Upper lobe of left lung (tissue), 4 donors: ENCODE data around the gene FH.

Experiments
- POLR2A ChIP-seq, 4 donors: fragments of 450-650 bp; IDR thresholded peaks; one replicate each; pipeline ENCODE4 v1.5.1; 2016 to 2017; ENCODE audit warnings: antibody characterized with exemption in 4 of 4, mild to moderate bottlenecking in 2 of 4
- POLR2AphosphoS5 ChIP-seq, 2 donors: sonication (generic); formaldehyde crosslinking; IDR thresholded peaks; one replicate each; pipeline ENCODE4 v1.5.1; 2017; ENCODE audit warnings: antibody characterized with exemption in 2 of 2
- TF ChIP-seq, protein P1 (sequence below), 6 experiments: fragments of 450-650 bp in 4 of 6; fragments of 200-600 bp in 2 of 6; sonication (generic) in 2 of 6; IDR thresholded peaks; one replicate each; pipeline ENCODE4 v1.5.1; 2016 to 2019; ENCODE audit warnings: antibody characterized with exemption in 6 of 6

DNA sequence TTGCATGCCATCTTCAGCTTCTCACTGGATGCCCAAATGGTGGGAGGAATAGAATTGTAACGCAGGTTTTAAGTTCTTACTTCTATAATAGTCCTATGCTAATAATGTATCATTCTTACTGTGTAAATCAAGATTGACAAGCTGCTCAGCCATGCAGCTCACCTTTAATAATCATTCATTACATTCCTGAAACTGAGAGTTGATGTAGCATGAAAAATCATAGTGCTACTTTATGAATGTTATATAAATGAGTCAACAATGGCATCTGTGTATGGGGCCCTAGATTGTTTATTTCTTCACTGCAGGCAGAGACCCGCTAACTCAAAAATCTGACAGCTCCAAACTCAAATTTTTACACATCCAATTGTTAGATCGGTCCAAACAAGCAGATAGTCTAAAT, 34.4 kb downstream of the FH start:
- TF ChIP-seq, protein P1, sequence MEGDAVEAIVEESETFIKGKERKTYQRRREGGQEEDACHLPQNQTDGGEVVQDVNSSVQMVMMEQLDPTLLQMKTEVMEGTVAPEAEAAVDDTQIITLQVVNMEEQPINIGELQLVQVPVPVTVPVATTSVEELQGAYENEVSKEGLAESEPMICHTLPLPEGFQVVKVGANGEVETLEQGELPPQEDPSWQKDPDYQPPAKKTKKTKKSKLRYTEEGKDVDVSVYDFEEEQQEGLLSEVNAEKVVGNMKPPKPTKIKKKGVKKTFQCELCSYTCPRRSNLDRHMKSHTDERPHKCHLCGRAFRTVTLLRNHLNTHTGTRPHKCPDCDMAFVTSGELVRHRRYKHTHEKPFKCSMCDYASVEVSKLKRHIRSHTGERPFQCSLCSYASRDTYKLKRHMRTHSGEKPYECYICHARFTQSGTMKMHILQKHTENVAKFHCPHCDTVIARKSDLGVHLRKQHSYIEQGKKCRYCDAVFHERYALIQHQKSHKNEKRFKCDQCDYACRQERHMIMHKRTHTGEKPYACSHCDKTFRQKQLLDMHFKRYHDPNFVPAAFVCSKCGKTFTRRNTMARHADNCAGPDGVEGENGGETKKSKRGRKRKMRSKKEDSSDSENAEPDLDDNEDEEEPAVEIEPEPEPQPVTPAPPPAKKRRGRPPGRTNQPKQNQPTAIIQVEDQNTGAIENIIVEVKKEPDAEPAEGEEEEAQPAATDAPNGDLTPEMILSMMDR (IDR thresholded peaks at IDR 0.05) = no peak
- TF ChIP-seq POLR2AphosphoS5 (IDR thresholded peaks at IDR 0.05) (no peak), POLR2A (IDR thresholded peaks at IDR 0.05) (no peak)
